HEK293 (cell line): Measurements from ENCODE around the gene EMD.

Experiments
- BCL11B ChIP-seq: fragments of 450-650 bp; formaldehyde crosslinking; IDR thresholded peaks from 2 replicates; pipeline ENCODE4 v1.5.1; 2016; ENCODE audit warnings: low read depth, missing biosample characterization, missing genetic modification characterization
- HOXD13 ChIP-seq: sonication (generic); formaldehyde crosslinking; IDR thresholded peaks from 2 replicates; pipeline ENCODE4 v1.8.0; 2022; ENCODE audit warnings: missing genetic modification reagents, borderline replicate concordance
- PRDM1 ChIP-seq: fragments of 450-650 bp; formaldehyde crosslinking; IDR thresholded peaks from 2 replicates; pipeline ENCODE4; 2016; ENCODE audit warnings: missing biosample characterization, missing genetic modification characterization
- SP3 ChIP-seq: fragments of 450-650 bp; formaldehyde crosslinking; IDR thresholded peaks from 2 replicates; pipeline ENCODE4 v1.5.1; 2016; ENCODE audit warnings: missing biosample characterization, missing genetic modification characterization
- SP7 ChIP-seq: fragments of 450-650 bp; formaldehyde crosslinking; IDR thresholded peaks from 2 replicates; pipeline ENCODE4 v1.5.1; 2016; ENCODE audit warnings: missing biosample characterization, missing genetic modification characterization
- ZBTB1 ChIP-seq: fragments of 450-650 bp; formaldehyde crosslinking; IDR thresholded peaks from 2 replicates; pipeline ENCODE4 v1.5.1; 2016; ENCODE audit warnings: missing biosample characterization, missing genetic modification characterization
- ZBTB20 ChIP-seq: fragments of 450-650 bp; formaldehyde crosslinking; IDR thresholded peaks from 2 replicates; pipeline ENCODE4 v1.5.1; 2016; ENCODE audit warnings: missing biosample characterization, missing genetic modification characterization
- ZBTB48 ChIP-seq: fragments of 450-650 bp; formaldehyde crosslinking; IDR thresholded peaks from 2 replicates; pipeline ENCODE4 v1.5.1; 2016; ENCODE audit warnings: missing biosample characterization, missing genetic modification characterization
- ZBTB6 ChIP-seq: fragments of 450-650 bp; formaldehyde crosslinking; IDR thresholded peaks from 2 replicates; pipeline ENCODE4 v1.5.1; 2017; ENCODE audit warnings: missing biosample characterization, missing genetic modification characterization
- ZFP3 ChIP-seq: fragments of 450-650 bp; formaldehyde crosslinking; IDR thresholded peaks from 2 replicates; pipeline ENCODE4 v1.5.1; 2016; ENCODE audit warnings: low read depth, missing biosample characterization, missing genetic modification characterization
- ZIC2 ChIP-seq: fragments of 450-650 bp; formaldehyde crosslinking; IDR thresholded peaks from 2 replicates; pipeline ENCODE4 v1.5.1; 2016; ENCODE audit warnings: missing biosample characterization, missing genetic modification characterization
- ZNF112 ChIP-seq: fragments of 450-650 bp; formaldehyde crosslinking; IDR thresholded peaks from 2 replicates; pipeline ENCODE4 v1.5.0; 2017; ENCODE audit warnings: missing biosample characterization, missing genetic modification characterization
- ZNF16 ChIP-seq: fragments of 450-650 bp; formaldehyde crosslinking; IDR thresholded peaks from 2 replicates; pipeline ENCODE4 v1.5.1; 2016; ENCODE audit warnings: low read depth, missing biosample characterization, missing genetic modification characterization
- ZNF19 ChIP-seq: fragments of 450-650 bp; formaldehyde crosslinking; IDR thresholded peaks from 2 replicates; pipeline ENCODE4; 2016; ENCODE audit warnings: missing biosample characterization, missing genetic modification characterization, low read depth
- ZNF2 ChIP-seq: fragments of 450-650 bp; formaldehyde crosslinking; IDR thresholded peaks from 2 replicates; pipeline ENCODE4 v1.5.1; 2016; ENCODE audit warnings: missing biosample characterization, missing genetic modification characterization
- ZNF239 ChIP-seq: fragments of 450-650 bp; formaldehyde crosslinking; IDR thresholded peaks from 2 replicates; pipeline ENCODE4 v1.5.1; 2016; ENCODE audit warnings: missing biosample characterization, missing genetic modification characterization
- ZNF311 ChIP-seq: fragments of 450-650 bp; formaldehyde crosslinking; IDR thresholded peaks from 2 replicates; pipeline ENCODE4 v1.5.1; 2017; ENCODE audit warnings: missing biosample characterization, missing genetic modification characterization, borderline replicate concordance
- ZNF391 ChIP-seq: fragments of 450-650 bp; formaldehyde crosslinking; IDR thresholded peaks from 2 replicates; pipeline ENCODE4 v1.5.1; 2016; ENCODE audit warnings: low read depth, missing biosample characterization, missing genetic modification characterization, borderline replicate concordance
- ZNF529 ChIP-seq: fragments of 450-650 bp; formaldehyde crosslinking; IDR thresholded peaks from 2 replicates; pipeline ENCODE4 v1.5.1; 2017; ENCODE audit warnings: missing genetic modification characterization, missing biosample characterization; ENCODE audit not compliant: insufficient replicate concordance
- ZNF558 ChIP-seq: fragments of 450-650 bp; formaldehyde crosslinking; IDR thresholded peaks from 2 replicates; pipeline ENCODE4 v1.5.1; 2016; ENCODE audit warnings: missing biosample characterization, missing genetic modification characterization
- ZNF560 ChIP-seq: fragments of 450-650 bp; formaldehyde crosslinking; IDR thresholded peaks from 2 replicates; pipeline ENCODE4 v1.5.1; 2017; ENCODE audit warnings: missing biosample characterization, missing genetic modification characterization, borderline replicate concordance
- ZNF629 ChIP-seq: fragments of 450-650 bp; formaldehyde crosslinking; IDR thresholded peaks from 2 replicates; pipeline ENCODE4 v1.5.1; 2017; ENCODE audit warnings: missing biosample characterization, missing genetic modification characterization
- ZNF639 ChIP-seq: fragments of 450-650 bp; formaldehyde crosslinking; IDR thresholded peaks from 2 replicates; pipeline ENCODE4 v1.5.1; 2016; ENCODE audit warnings: missing biosample characterization, missing genetic modification characterization
- ZNF837 ChIP-seq: fragments of 450-650 bp; formaldehyde crosslinking; IDR thresholded peaks from 2 replicates; pipeline ENCODE4 v1.5.1; 2016; ENCODE audit warnings: missing biosample characterization, missing genetic modification characterization
- ZNF843 ChIP-seq: fragments of 450-650 bp; formaldehyde crosslinking; IDR thresholded peaks from 2 replicates; pipeline ENCODE4 v1.5.1; 2016; ENCODE audit warnings: missing biosample characterization, missing genetic modification characterization
- ZSCAN5A ChIP-seq: fragments of 450-650 bp; formaldehyde crosslinking; IDR thresholded peaks from 2 replicates; pipeline ENCODE4 v1.5.1; 2016; ENCODE audit warnings: missing biosample characterization, missing genetic modification characterization
- ZXDB ChIP-seq: fragments of 450-650 bp; formaldehyde crosslinking; IDR thresholded peaks from 2 replicates; pipeline ENCODE4 v1.5.1; 2016; ENCODE audit warnings: missing biosample characterization, missing genetic modification characterization
- TF ChIP-seq, protein P1 (sequence below): fragments of 450-650 bp; formaldehyde crosslinking; IDR thresholded peaks from 2 replicates; pipeline ENCODE4 v1.5.1; 2017; ENCODE audit warnings: missing biosample characterization, missing genetic modification characterization
- TF ChIP-seq, protein P2 (sequence below): fragments of 450-650 bp; formaldehyde crosslinking; IDR thresholded peaks from 2 replicates; pipeline ENCODE4 v1.5.1; 2016; ENCODE audit warnings: missing biosample characterization, missing genetic modification characterization
- TF ChIP-seq, protein P3 (sequence below): fragments of 450-650 bp; formaldehyde crosslinking; IDR thresholded peaks from 2 replicates; pipeline ENCODE4 v1.5.1; 2016; ENCODE audit warnings: missing biosample characterization, missing genetic modification characterization, borderline replicate concordance

EMD gene

GRCh38 chrX:154397888-154398667, 19.0 kb downstream of the EMD start, which contains the start of gene RPL10 (continued):
- TF ChIP-seq ZNF639 (tag by site-specific recombination): peak; percentile 60
- no peak for TF ChIP-seq ZNF112 (tag by site-specific recombination)
- TF ChIP-seq ZNF558: no peak
- peak; percentile 49 for TF ChIP-seq PRDM1 (tag by site-specific recombination)
- no peak for TF ChIP-seq ZBTB48
- TF ChIP-seq HOXD13: no peak
- no peak for TF ChIP-seq ZNF16 (tag by site-specific recombination)
- TF ChIP-seq BCL11B (tag by site-specific recombination): no peak
- no peak for TF ChIP-seq ZFP3
- no peak for TF ChIP-seq ZNF311 (tag by site-specific recombination)
- TF ChIP-seq, protein P1, sequence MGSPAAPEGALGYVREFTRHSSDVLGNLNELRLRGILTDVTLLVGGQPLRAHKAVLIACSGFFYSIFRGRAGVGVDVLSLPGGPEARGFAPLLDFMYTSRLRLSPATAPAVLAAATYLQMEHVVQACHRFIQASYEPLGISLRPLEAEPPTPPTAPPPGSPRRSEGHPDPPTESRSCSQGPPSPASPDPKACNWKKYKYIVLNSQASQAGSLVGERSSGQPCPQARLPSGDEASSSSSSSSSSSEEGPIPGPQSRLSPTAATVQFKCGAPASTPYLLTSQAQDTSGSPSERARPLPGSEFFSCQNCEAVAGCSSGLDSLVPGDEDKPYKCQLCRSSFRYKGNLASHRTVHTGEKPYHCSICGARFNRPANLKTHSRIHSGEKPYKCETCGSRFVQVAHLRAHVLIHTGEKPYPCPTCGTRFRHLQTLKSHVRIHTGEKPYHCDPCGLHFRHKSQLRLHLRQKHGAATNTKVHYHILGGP (tag by site-specific recombination): no peak
- TF ChIP-seq, protein P2, sequence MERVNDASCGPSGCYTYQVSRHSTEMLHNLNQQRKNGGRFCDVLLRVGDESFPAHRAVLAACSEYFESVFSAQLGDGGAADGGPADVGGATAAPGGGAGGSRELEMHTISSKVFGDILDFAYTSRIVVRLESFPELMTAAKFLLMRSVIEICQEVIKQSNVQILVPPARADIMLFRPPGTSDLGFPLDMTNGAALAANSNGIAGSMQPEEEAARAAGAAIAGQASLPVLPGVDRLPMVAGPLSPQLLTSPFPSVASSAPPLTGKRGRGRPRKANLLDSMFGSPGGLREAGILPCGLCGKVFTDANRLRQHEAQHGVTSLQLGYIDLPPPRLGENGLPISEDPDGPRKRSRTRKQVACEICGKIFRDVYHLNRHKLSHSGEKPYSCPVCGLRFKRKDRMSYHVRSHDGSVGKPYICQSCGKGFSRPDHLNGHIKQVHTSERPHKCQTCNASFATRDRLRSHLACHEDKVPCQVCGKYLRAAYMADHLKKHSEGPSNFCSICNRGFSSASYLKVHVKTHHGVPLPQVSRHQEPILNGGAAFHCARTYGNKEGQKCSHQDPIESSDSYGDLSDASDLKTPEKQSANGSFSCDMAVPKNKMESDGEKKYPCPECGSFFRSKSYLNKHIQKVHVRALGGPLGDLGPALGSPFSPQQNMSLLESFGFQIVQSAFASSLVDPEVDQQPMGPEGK (tag by site-specific recombination): no peak
- peak; percentile 75 for TF ChIP-seq ZNF629 (tag by site-specific recombination)
- TF ChIP-seq ZXDB (tag by site-specific recombination): peak; percentile 97
- TF ChIP-seq ZBTB6 (tag by site-specific recombination): no peak
- TF ChIP-seq ZNF391 (tag by site-specific recombination): peak; percentile 90
- TF ChIP-seq SP3 (tag by site-specific recombination): peak; percentile 19
- TF ChIP-seq ZSCAN5A (tag by site-specific recombination): peak; percentile 73; the same call in 1 of the 2 replicates
- TF ChIP-seq ZNF529: no peak
- no peak for TF ChIP-seq ZBTB1
- no peak for TF ChIP-seq ZNF19
- TF ChIP-seq ZNF2 (tag by site-specific recombination): peak; percentile 71
- TF ChIP-seq ZBTB20 (tag by site-specific recombination): peak; percentile 90; the same call in 1 of the 2 replicates
- no peak for TF ChIP-seq ZNF239 (tag by site-specific recombination)
- no peak for TF ChIP-seq ZNF560
- peak; percentile 78; the same call in 1 of the 2 replicates for TF ChIP-seq ZNF837
- peak; percentile 54; the same call in 1 of the 2 replicates for TF ChIP-seq SP7 (tag by site-specific recombination)
- TF ChIP-seq, protein P3, sequence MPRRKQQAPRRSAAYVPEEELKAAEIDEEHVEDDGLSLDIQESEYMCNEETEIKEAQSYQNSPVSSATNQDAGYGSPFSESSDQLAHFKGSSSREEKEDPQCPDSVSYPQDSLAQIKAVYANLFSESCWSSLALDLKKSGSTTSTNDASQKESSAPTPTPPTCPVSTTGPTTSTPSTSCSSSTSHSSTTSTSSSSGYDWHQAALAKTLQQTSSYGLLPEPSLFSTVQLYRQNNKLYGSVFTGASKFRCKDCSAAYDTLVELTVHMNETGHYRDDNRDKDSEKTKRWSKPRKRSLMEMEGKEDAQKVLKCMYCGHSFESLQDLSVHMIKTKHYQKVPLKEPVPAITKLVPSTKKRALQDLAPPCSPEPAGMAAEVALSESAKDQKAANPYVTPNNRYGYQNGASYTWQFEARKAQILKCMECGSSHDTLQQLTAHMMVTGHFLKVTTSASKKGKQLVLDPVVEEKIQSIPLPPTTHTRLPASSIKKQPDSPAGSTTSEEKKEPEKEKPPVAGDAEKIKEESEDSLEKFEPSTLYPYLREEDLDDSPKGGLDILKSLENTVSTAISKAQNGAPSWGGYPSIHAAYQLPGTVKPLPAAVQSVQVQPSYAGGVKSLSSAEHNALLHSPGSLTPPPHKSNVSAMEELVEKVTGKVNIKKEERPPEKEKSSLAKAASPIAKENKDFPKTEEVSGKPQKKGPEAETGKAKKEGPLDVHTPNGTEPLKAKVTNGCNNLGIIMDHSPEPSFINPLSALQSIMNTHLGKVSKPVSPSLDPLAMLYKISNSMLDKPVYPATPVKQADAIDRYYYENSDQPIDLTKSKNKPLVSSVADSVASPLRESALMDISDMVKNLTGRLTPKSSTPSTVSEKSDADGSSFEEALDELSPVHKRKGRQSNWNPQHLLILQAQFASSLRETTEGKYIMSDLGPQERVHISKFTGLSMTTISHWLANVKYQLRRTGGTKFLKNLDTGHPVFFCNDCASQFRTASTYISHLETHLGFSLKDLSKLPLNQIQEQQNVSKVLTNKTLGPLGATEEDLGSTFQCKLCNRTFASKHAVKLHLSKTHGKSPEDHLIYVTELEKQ (tag by site-specific recombination): no peak
- no peak for TF ChIP-seq ZIC2 (tag by site-specific recombination)
- TF ChIP-seq ZNF843 (tag by site-specific recombination): 0 out of 2 replicates have a peak, but pooled peaks have one; percentile 11
